Measurements from ENCODE around the gene DNAJC4.
A peak's percentile ranks its signal among the peaks of the same experiment; 100 is the strongest.

The DNAJC4 gene

DNA sequence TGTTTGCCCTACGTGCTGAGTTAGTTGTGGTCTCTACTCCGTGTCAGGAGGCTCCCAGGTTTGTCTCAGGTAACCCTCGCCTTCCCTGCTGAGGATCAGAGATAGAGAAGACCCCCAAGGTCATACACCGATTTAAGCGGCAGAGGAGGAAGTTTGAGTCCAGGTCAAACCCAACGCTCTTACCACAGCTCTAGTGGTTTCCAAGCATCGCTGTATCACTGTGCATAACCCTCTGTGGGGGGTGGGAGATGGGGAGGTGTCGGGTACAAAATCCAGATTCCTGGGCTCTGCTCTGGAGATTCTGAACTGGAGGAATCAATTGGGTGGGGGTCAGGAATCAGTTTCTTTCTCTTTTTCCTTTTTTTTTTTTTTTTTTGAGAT, 627 bp downstream of the DNAJC4 start:
- no peak for DNase-seq

DNA sequence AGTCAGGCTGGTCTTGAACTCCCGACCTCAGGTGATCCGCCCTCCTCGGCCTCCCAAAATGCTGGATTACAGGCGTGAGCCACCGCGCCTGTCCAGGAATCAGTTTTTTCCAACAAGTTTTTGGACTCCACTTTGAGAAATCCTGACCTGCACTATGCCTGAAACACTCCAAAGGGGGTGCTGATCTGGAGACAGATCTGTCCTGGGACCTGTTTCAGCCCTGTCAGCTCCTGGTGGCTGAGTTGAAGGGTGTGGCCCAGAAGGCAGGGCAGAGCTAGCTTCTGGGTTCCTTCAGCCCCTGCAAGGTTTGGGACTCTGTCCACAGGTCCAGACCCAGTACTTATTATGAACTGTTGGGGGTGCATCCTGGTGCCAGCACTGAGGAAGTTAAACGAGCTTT, 1.2 kb downstream of the DNAJC4 start:
- no peak for DNase-seq

DNA sequence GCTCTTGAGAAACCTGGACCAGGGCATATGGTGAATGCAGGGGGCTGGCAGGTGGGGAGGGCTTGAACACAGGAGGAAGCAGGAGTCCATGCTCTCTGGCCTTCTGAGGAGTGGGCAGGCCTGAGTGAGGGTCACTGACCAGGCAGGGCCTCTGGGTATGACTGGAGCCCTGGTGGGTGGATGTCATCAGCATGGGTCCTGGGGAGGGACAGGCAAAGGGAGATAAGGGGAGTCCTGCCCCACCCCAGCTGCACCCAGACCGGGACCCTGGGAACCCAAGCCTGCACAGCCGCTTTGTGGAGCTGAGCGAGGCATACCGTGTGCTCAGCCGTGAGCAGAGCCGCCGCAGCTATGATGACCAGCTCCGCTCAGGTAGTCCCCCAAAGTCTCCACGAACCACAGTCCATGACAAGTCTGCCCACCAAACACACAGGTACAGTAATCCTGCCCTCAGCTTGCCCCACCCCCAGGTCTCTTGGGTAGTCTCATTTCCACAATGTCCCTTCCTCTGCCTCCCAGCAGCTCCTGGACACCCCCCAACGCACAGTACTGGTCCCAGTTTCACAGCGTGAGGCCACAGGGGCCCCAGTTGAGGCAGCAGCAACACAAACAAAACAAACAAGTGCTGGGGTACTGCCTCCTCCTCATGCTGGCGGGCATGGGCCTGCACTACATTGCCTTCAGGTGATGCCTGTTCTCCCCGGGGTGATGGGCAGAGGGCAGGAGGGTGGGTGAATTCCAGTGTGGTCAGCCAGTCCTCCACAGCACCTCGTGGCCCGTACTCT, 2.0 kb downstream of the DNAJC4 start:
- no peak for DNase-seq

DNA sequence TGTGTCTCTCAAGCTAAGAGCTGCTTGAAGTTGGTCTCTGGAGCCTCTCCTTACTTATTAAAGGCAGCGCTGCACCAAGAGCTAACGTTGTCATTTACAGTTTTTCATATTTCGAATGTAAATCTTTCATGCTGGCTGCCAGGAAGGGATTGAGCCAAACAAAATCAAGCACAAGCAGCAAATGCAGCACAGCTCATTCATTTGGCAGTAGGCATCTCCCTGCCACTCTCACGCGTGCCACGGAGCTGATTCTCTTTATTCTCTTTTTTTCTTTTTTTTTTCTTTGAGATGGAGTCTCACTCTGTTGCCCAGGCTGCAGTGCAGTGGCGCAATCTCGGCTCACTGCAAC, 2.6 kb downstream of the DNAJC4 start:
- no peak for DNase-seq

DNA sequence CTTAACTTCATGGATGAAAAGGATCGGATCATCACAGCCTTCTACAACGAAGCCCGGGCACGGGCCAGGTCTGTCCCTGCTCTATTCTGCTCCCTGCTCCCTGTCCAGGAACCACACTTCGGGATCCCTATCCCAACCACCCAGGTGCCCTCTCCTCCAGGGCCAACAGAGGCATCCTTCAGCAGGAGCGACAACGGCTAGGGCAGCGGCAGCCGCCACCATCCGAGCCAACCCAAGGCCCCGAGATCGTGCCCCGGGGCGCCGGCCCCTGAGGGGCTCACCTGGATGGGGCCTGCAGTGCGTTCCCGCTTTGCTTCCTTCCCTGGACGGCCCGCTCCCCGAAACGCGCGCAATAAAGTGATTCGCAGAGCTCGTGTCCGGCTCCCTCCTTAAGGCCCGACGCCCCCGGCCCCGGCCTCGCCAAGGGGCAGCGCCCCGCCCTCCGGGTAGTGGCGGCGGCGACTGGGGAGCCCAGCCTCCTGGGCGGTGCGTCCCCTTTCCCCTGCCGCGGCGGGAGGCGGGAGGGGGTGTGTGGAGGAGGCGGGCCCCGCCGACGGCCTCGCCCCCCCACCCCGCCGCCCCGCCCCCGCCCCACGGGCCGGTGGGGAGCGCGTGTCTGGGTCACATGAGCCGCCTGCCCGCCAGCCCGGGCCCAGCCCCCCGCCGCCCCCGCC, 3.7 kb downstream of the DNAJC4 start, which contains the start of gene VEGFB:
VEGFB (plus strand) TSS at position 672 of the 674 bp plus-strand sequence. CDS start 250 bp downstream, outside the sequence.
- DNase-seq, result peak; percentile 60

DNA sequence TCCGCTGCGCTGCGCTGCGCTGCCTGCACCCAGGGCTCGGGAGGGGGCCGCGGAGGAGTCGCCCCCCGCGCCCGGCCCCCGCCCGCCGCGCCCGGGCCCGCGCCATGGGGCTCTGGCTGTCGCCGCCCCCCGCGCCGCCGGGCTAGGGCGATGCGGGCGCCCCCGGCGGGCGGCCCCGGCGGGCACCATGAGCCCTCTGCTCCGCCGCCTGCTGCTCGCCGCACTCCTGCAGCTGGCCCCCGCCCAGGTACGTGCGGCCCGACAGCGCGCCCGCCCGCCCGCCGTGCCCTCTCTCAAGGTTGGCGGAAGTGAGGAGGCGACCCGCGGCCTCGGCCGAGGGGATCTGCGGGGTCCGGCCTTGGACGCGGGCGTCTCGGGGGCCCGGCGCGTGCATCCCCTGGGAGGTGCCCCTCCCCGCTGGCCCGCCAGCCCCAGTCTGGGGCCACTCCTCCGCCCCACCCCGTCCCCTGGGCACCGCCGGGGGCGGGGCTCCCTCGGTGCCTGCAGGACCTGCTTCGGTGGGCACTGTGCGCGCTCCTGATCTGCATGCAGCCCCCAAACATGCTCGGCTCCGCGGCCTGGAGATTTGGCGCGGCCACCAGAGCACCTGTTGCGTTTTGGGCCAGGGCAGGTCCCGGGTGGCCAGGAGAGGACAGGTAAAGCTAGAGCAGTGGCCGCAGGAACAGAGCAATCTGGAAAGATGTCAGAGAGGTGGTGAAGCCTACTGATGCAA, 4.5 kb downstream of the DNAJC4 start:
- no peak for DNase-seq

DNA sequence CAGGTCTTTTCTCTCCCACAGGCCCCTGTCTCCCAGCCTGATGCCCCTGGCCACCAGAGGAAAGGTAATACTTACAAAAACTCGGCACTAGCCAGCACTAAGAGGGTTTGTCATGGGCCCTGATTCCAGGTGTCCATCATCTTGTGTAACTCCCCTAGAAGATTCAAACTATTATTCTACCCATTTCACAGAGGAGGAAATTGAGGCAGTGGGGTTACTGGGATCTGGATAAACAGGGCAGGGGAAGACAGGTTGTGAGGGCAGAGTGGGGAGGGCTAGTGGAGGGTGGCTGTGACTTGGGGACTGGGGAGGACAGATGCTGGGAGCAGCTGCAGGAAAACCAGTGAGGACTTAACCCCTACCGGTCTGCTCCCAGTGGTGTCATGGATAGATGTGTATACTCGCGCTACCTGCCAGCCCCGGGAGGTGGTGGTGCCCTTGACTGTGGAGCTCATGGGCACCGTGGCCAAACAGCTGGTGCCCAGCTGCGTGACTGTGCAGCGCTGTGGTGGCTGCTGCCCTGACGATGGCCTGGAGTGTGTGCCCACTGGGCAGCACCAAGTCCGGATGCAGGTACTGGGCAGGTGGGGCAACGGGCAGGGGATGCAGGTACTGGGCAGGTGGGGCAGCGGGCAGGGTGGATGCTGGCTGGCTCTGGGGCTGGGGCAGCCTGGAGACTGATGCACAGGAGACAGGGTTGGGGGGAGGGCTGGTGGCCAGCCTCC, 5.3 kb downstream of the DNAJC4 start:
- DNase-seq, result no peak

DNA sequence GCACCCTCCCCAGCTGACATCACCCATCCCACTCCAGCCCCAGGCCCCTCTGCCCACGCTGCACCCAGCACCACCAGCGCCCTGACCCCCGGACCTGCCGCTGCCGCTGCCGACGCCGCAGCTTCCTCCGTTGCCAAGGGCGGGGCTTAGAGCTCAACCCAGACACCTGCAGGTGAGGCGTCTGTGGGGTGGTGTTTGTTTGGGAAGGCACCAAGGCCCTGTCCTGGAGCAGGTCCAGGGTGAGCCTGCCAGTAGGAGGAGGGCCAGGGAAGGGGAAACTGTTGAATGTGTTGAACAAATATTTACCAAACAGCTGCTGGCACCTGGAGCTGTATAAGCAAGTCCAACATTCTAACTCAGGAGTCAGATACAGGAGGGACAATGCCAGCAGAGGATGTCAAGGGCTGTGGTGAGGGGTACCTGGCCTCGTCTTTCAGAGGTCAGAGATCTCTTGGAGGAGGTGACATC, 7.2 kb downstream of the DNAJC4 start:
- no peak for DNase-seq

DNA sequence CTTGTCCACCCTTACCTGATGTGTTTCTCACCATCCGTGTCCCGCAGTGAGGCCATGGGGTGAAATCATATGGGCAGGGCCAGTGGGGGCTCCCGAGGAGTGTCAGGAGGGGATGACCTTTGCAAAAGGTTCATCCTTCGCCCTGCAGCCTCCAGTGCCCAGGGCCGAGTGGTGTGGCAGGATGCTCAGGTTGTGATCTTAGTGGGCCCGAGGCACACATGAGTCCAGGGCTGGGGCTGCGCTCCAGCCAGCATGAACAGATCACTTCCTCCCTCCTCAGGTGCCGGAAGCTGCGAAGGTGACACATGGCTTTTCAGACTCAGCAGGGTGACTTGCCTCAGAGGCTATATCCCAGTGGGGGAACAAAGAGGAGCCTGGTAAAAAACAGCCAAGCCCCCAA, 7.7 kb downstream of the DNAJC4 start:
- DNase-seq, result no peak

DNA sequence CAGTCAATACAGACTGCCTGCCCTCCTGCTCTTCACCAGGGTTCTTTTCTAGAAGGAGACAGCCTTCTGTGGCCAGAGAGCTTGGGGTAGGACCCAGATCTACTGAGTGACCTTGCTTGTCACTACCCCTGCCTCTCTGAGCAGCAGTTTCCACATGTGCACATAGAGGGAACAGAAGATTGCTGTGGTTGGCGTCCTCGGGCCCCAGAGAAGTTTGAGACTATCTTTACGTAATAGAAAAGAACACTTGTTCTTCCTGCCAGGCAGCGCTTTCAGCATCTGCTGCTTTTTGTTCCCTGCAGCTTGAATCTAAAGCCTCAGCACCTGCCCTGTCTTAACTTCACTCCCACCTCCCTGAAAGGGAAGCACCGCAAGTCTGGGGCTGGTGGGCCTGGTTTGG, 8.7 kb downstream of the DNAJC4 start:
- no peak for DNase-seq

DNA sequence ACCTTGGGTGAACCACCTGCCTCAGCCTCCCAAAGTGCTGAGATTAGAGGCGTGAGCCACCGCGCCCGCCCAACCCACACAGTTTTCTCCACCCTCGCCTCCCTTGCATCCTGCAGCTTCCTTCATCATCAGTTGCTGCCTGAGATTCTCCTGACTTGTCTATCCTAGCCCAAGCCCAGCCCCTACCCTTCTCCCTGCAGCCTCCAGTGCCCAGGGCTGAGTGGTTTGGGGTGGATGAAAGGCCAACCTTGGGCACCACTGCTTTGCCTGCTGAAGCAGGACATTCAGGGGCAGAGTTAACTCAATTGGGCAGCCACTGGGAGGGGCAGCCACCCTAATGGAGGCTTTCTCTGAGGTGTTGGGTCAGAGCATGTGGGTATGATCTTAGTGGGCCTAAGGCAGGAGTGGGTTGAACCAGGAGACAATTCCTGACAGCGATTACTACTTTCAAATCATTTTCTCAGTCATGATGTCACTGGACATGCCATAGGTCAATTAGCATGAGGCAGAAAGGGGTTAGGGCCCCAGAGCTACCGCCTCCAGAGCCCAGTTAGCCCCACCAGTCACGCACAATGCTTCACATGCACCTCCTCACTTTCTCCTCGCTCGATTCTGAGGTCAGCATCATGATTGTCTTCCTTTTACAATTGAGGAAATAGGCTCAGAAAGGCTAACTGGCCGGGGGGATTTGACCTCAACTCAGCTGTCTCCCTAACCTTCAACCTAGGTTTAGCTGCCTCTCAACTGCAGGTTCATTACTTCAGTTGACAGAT, 9.5 kb downstream of the DNAJC4 start:
- no peak for DNase-seq

DNA sequence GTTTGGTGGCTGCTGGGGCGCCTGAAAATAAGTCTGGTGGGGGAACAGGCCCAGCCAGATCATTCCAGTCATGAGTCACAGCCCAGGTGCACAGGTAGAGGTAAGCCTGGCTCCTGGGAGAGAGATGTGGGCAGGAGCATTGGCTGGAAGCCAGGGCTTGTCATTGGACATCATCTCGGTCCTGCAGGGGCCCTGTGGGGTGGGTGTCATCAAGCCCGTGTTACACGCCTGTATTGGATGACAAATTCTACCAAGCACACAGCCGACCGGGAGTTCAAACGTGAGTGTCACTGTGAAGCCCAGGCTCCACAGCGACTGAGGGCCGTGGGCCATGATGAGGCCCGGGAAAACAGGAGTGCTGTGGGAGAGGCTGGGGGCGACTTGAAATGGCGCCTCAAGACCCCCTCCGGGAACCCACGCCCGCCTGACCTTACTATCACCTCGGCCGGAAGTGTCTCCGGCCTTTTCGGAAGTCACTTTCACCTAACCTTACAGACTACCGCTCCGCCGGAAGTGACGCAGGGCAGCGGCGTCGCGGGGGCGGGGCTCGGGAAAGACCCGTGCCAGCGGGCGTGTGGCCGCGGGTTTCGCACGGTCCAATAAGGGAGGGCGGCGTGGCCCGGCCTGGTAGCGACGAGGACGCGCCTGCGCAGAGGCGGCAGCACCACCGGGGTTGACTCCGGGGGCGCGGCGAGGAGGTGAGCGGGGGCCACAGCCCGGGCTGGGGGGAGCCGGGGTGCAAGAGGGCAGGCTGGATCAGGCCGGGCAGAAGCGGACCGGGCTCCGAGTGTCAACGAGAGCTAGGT, 10.3 kb downstream of the DNAJC4 start, which contains the start of gene FKBP2:
FKBP2 (plus strand) TSS at position 661 of the 806 bp plus-strand sequence. CDS start 1,293 bp downstream, outside the sequence.
- DNase-seq, result peak; percentile 97

DNA sequence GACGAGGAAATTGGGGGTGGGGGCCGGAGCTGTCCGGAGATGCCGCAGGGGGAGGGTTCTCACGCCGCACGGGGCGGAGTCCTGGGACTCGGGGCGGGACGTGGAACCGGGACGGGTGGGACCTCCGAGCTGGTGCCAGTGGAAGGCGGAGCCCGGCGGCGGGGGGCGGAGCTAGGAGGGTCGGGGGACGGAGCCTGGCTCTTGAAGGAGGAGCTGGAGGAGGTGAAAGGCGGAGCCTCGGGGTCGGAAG, 10.8 kb downstream of the DNAJC4 start:
- peak; percentile 99 for DNase-seq

DNA sequence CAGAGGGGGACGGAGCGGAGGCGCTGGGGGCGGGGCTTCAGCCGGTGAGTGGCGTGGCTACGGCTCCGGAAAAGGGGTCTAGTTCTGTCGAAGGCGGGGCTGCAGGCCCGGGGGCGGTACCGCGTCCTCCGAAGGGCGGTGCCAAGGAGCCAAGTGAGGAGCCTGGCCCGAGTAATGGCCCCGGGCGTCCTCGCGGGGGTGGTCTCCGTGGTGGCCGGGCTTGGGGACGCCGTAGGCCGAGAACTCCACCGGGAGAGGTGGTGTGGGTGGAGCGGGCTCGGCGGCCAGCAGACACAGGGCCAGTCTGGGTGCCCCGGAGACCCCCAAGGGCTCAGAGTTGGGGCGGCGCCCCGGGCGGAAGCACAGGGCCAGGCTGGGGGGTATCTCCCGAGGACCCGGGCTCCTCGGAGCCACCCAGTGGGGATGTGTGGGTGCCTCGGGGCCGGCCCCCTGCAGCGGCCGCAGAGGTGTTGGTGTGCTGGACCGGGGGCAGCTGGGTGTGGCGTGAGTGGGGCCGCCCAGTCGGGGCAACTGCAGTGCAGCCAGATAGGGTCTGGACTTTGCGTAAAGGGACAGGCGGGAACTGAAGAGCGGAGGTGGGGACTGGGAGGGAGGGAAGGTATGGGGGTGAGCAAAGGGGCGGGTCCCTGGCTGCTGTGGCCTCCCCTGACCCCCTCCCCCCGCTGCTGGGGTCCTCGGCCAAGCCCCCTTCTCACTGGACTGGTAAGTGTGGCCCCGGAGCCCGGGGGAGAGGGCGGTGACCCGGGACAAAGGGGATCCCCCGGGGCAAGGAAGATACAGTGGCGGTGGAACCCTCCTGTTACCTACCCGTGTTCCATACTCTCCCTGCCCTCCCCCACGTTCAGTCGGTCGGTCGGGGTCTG, 11.4 kb downstream of the DNAJC4 start:
- DNase-seq, result no peak

DNA sequence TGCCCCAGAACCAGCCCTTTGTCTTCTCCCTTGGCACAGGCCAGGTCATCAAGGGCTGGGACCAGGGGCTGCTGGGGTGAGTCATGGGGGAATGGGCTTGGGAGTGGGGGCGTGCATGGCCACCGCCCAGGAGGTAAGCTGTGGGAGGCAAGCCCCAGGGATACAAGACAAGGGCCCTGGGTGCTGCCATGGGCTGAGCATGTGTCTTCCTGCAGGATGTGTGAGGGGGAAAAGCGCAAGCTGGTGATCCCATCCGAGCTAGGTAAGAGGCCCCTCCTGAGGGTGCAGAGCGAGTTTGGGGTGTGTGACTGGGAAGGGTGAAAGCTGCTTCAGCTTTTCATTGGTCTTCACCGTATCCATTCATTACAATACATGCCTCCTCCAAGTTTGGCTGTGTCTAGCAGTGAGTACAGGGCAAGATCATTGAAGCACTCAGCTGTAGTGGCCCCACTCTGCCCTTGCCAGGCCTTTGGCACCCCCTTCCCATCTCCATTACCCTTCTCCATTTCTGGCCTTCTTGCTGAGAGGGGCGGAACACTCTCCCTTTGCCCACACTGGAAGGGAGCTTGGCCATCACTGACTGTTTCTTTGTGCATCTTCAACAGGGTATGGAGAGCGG, 13.0 kb downstream of the DNAJC4 start:
- no peak for DNase-seq

DNA sequence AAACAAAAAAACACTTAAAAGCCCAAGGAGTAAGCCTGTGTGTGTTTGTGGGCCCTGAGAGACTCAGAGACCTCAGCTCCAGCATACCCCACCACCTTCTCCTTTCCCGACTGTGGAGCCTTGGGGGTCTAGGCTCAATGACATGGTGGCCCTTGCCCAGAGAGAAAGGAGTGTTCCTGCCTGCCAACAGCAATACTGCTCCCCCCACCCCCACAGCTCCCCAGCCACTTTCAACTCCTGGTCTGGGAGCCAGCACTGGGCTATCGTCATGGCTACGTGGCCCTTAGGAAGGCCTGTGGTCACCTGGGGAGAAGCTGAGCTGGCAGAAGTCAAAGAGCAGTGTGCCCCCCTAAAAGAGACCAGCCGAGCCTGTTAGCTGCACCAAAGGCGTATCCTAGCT, 13.8 kb downstream of the DNAJC4 start:
- no peak for DNase-seq

DNA sequence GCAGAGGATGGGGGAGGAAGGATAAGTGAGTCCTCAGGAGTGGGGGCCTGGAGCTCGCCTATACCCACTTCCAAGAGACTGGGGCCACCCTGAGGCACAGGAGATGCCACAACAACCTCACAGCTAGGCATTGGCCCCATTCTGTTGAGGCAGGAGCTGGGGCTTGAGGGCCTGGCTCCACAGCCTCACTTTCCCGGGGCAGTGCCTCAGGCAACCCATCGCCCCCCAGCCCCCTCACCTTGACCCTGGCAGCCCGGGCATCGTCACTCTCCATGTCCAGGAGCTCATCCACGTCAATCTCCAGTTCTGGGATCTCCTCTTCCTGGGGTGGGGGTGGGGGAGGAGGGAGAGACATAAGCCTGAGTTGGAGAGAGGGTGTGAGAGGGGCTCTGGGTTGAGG, 14.6 kb downstream of the DNAJC4 start:
- DNase-seq, result no peak

DNA sequence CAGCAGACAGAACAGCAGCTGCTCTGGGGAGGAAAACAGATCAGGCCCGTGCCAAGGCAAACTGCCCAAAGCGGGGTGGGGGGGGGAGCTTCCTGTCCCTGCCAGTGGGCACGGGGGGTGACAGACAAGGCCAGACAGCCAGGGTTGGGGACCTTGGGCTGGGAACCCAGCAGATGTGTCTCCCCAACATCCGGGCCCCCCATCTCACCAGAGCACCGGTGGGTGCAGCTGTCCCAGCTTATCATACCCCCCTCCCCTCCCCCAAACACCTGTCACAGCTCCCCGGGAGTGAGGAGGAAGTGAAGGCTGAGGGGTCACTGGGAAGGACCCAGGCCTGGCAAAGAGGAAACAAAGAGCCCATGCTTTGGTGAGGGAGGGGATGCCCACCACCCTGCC, 15.1 kb downstream of the DNAJC4 start:
- DNase-seq, result no peak

DNA sequence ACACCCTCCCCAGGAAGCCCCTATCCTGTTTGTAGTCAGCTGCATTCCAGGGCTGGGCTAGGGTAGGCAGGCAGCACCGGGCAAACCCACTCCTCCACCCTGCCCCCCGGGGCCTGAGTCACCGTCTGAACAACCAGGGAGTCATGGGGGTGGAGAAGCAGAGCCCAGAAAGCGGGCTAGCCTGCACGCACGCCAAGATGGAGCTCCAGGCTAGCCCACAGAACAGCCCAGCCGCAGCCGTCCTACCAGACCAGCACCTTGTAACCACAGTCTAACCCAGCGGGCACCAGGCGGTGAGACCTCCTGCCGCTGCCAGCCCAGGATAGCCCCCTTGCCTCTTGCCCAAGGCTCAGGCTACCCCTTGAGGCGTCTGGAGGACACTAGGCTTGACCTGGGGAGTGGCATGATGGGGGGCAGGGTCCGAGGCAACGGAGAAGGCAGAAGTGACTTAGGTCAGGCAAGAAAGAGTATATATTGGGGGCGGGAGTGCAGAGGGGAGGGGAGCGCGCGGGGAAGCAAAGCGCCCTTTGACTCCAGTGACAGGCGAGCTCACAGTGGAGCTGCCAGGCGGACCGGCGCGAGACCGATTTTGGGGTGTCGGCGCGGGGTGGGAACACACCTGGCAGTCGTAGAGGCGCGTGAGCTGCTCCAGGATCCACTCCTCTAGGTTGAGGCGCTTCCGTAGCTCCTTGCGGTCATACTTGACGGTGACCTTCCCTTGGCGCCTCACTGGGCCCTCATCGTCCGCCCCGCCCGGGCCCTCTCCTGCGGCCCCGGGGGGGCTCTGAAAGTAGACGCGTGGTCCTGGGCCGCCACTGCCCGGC, 15.7 kb downstream of the DNAJC4 start:
- peak; percentile 94 for DNase-seq

Data from fibroblast of skin of abdomen (primary cell).